ENCODE measurements around the gene MYMK. TPM values are rescaled to one million over a fixed set of nuclear protein-coding genes. Genes with fewer than 3 reads are reported as not detected.

MYMK gene
- total RNA-seq, 2 donors from 2014 or later = not detected

GRCh38 chr9:133536080-133536479 lies 11.3 kb upstream of the MYMK start:
- 93 to 94% methylated on average over 9 to 11 of the region's 11 CpGs for WGBS, 2 experiments (ENCODE audit: insufficient coverage in 1 of 2, insufficient read length in 1 of 2)
- H3K27me3 ChIP-seq (ENCODE audit: control insufficient read depth, insufficient read depth, low read length, poor library complexity, severe bottlenecking) = peaks cover 11% of the 10 kb centered on the region

GRCh38 chr9:133535306-133535877 lies 10.6 kb upstream of the MYMK start:
- Histone ChIP-seq H3K9ac (ENCODE audit: extremely low read depth, low read length, poor library complexity, severe bottlenecking) (no peak overlapping the region), H3K9me3 (ENCODE audit: control insufficient read depth, low read length) (no peaks in the 10 kb centered on the region), H3K4me3 (ENCODE audit: low read length) (no peak overlapping the region), H3K27ac (ENCODE audit: low read depth, low read length) (no peak overlapping the region), H3K27me3 (ENCODE audit: control insufficient read depth, insufficient read depth, low read length, poor library complexity, severe bottlenecking) (peaks cover 11% of the 10 kb centered on the region), H3K36me3 (ENCODE audit: control insufficient read depth, insufficient read depth, low read length) (no peaks in the 10 kb centered on the region), H3K4me1 (ENCODE audit: control insufficient read depth, insufficient read depth, low read length) (no peaks in the 10 kb centered on the region)
- H3K27ac Mint-ChIP-seq = no peak overlapping the region
- no peaks in the 10 kb centered on the region for H3K36me3 Mint-ChIP-seq (ENCODE audit: low read depth)
- WGBS, 2 experiments (ENCODE audit: insufficient coverage in 1 of 2, insufficient read length in 1 of 2) = 84 to 90% methylated on average over 2 to 13 of the region's 13 CpGs
- H3K27me3 Mint-ChIP-seq (ENCODE audit: insufficient read depth) = peaks cover 14% of the 10 kb centered on the region
- no peak for DNase-seq
- H3K4me1 Mint-ChIP-seq = peaks cover 4% of the 10 kb centered on the region
- no peak for TF ChIP-seq CTCF (conservative IDR thresholded peaks at IDR 0.05)
- H3K9me3 Mint-ChIP-seq = no peaks in the 10 kb centered on the region
- peak overlapping the region; percentile 35 for H3K4me3 Mint-ChIP-seq

More at GRCh38 chr9:133536080-133536479, 11.3 kb upstream of the MYMK start:
- Histone ChIP-seq H3K9me3 (ENCODE audit: control insufficient read depth, low read length) (no peaks in the 10 kb centered on the region), H3K9ac (ENCODE audit: extremely low read depth, low read length, poor library complexity, severe bottlenecking) (no peak overlapping the region), H3K36me3 (ENCODE audit: control insufficient read depth, insufficient read depth, low read length) (no peaks in the 10 kb centered on the region), H3K4me1 (ENCODE audit: control insufficient read depth, insufficient read depth, low read length) (no peaks in the 10 kb centered on the region), H3K4me3 (ENCODE audit: low read length) (no peak overlapping the region), H3K27ac (ENCODE audit: low read depth, low read length) (no peak overlapping the region)
- peak; percentile 43 for DNase-seq
- TF ChIP-seq CTCF (conservative IDR thresholded peaks at IDR 0.05) = no peak
- Mint-ChIP-seq H3K9me3 (no peaks in the 10 kb centered on the region), H3K4me3 (no peak overlapping the region), H3K27ac (no peak overlapping the region), H3K36me3 (ENCODE audit: low read depth) (no peaks in the 10 kb centered on the region), H3K27me3 (ENCODE audit: insufficient read depth) (peaks cover 14% of the 10 kb centered on the region), H3K4me1 (peaks cover 4% of the 10 kb centered on the region)

- Mint-ChIP-seq H3K4me1 (peaks cover 4% of the 10 kb centered on the region), H3K9me3 (no peaks in the 10 kb centered on the region), H3K27ac (no peak within 1 kb of the TSS), H3K27me3 (ENCODE audit: insufficient read depth) (peaks cover 14% of the 10 kb centered on the region), H3K36me3 (ENCODE audit: low read depth) (no peaks in the 10 kb centered on the region), H3K4me3 (peak within 1 kb of the TSS; percentile 35)
- peaks cover 11% of the 10 kb centered on the region for H3K27me3 ChIP-seq (ENCODE audit: control insufficient read depth, insufficient read depth, low read length, poor library complexity, severe bottlenecking)
- no peaks in the 10 kb centered on the region for H3K36me3 ChIP-seq (ENCODE audit: control insufficient read depth, insufficient read depth, low read length)
- peak; percentile 84 for DNase-seq
- 35 to 36% methylated on average over 26 to 70 of the region's 70 CpGs for WGBS, 2 experiments (ENCODE audit: insufficient coverage in 1 of 2, insufficient read length in 1 of 2)
- H3K9ac ChIP-seq (ENCODE audit: extremely low read depth, low read length, poor library complexity, severe bottlenecking) = no peak within 1 kb of the TSS
- peak within 1 kb of the TSS; percentile 44 for H3K27ac ChIP-seq (ENCODE audit: low read depth, low read length)
- H3K4me1 ChIP-seq (ENCODE audit: control insufficient read depth, insufficient read depth, low read length) = no peaks in the 10 kb centered on the region
- no peak within 1 kb of the TSS for H3K4me3 ChIP-seq (ENCODE audit: low read length)
- H3K9me3 ChIP-seq (ENCODE audit: control insufficient read depth, low read length) = no peaks in the 10 kb centered on the region
- TF ChIP-seq CTCF (conservative IDR thresholded peaks at IDR 0.05) = no peak
These were observed 9.9 kb upstream of the MYMK start, which contains the start of gene ADAMTSL2 for GRCh38 chr9:133534346-133535291. TSS of gene ADAMTSL2 (plus strand) at chr9:133534704. CDS start at chr9:133536713, 2,009 bp downstream.
